Aorta (tissue), 5 donors: ENCODE results near the gene DHCR24. TPM values are rescaled to one million over a fixed set of nuclear protein-coding genes. Genes with fewer than 3 reads are reported as not detected.
"Not testable (repeated sequence)": the region's sequence is repeated elsewhere in the genome, so short reads cannot be mapped to it uniquely, and the experiment has no call there.

Experiments
- ATAC-seq: fragments of 200-7000 bp; cut with Tn5 transposase; one replicate; pipeline ENCODE4 v1.9.1; 2022; ENCODE audit warnings: moderate library complexity; ENCODE audit not compliant: low FRiP score
- DNase-seq, 2 donors: peaks; one replicate each; pipeline ENCODE4 v3.0.0-alpha.2; 2020
- H3K27ac ChIP-seq, 2 donors: one replicate each; pipeline ENCODE4 v1.5.1; 2013; ENCODE audit warnings: low read length in 2 of 2, mild to moderate bottlenecking in 2 of 2, moderate library complexity in 2 of 2, control low read depth in 1 of 2, inconsistent platforms in 1 of 2, low read depth in 1 of 2
- H3K27me3 ChIP-seq, 2 donors: one replicate each; pipeline ENCODE4 v1.6.1; 2013; ENCODE audit warnings: control low read depth in 1 of 2, low read length in 1 of 2, mild to moderate bottlenecking in 1 of 2, moderate library complexity in 1 of 2; ENCODE audit not compliant: insufficient read depth in 2 of 2, control insufficient read depth in 1 of 2
- H3K36me3 ChIP-seq, 2 donors: one replicate each; pipeline ENCODE4 v1.6.1; 2013; ENCODE audit warnings: control low read depth in 1 of 2, low read length in 1 of 2, mild to moderate bottlenecking in 1 of 2; ENCODE audit not compliant: insufficient read depth in 2 of 2, control insufficient read depth in 1 of 2
- H3K4me1 ChIP-seq, 2 donors: one replicate each; pipeline ENCODE4 v1.6.1; 2013; ENCODE audit warnings: low read length in 2 of 2, control low read depth in 1 of 2, mild to moderate bottlenecking in 1 of 2, moderate library complexity in 1 of 2; ENCODE audit not compliant: insufficient read depth in 2 of 2, control insufficient read depth in 1 of 2
- H3K4me3 ChIP-seq, 2 donors: one replicate each; pipeline ENCODE4 v1.5.1; 2013; ENCODE audit warnings: low read length in 2 of 2, control low read depth in 1 of 2, mild to moderate bottlenecking in 1 of 2
- H3K9me3 ChIP-seq: one replicate; pipeline ENCODE4 v1.6.1; 2013; ENCODE audit warnings: mild to moderate bottlenecking, low read length; ENCODE audit not compliant: control insufficient read depth
- WGBS, 2 donors: extraction: QIAGEN DNeasy Blood & Tissue Kit; methylation state at CpG; one replicate each; pipeline ENCODE4 v1.1.7; 2013; 5-methylcytosine and 5-hydroxymethylcytosine counted together
- intact Hi-C, 2 donors: fragments of 100-400 bp; cut with DNase I; formaldehyde crosslinking; loops; one replicate each; pipeline versions ENCODE4 v1.14.2 to v1.15.0; 2022
- polyA plus RNA-seq, 2 donors: library from polyadenylated mRNA; stranded (reverse); fragments of 200-250 nt; gene quantifications; one replicate each; pipeline ENCODE4 v1.2.3, GENCODE V29; 2013
- total RNA-seq, 2 donors: library from RNA; stranded (reverse); fragmentation: NEBNext Ultra II Directional; extraction: Animal tissue kit (Norgen Biotek cat#: 25700); gene quantifications; one replicate each; pipeline ENCODE4 v1.2.1, GENCODE V29; 2021
- donor health status: healthy with polysubstance abuse.
- donor health status: Bipolar disorder and iron deficiency.
- donor health status: DM: no; HTN: no; CAD: no.
- donor health status: DM: no; HTN: no; CAD: no.
- donor health status: DM: yes; HTN: yes; CAD: no.

The DHCR24 gene
- total and polyA plus RNA-seq, 4 donors: 5.1 to 29.6 (median 16.0) TPM

- Histone ChIP-seq H3K4me1 (peaks cover 0 to 2% of the 10 kb centered on the region in 2 donors), H3K27ac (no peak overlapping the region), H3K4me3 (no peak overlapping the region), H3K9me3 (no peaks in the 10 kb centered on the region), H3K27me3 (no peaks in the 10 kb centered on the region), H3K36me3 (no peaks in the 10 kb centered on the region)
- ATAC-seq (no peak), DNase-seq (no peak)
- WGBS, 2 donors: 47 to 50% methylated on average over 3 of the region's 3 CpGs
- intact Hi-C loops: no loop called here
Measured at GRCh38 chr1:54884135-54884586, 2.8 kb downstream of the DHCR24 start.

- Histone ChIP-seq H3K36me3 (no peaks in the 10 kb centered on the region), H3K27ac (no peak overlapping the region), H3K9me3 (no peaks in the 10 kb centered on the region), H3K4me1 (peaks cover 0 to 2% of the 10 kb centered on the region in 2 donors), H3K4me3 (no peak overlapping the region), H3K27me3 (no peaks in the 10 kb centered on the region)
- intact Hi-C loops: no loop called here
- no peak for ATAC-seq
- DNase-seq: no peak
- 88 to 90% methylated on average over 10 of the region's 10 CpGs for WGBS, 2 donors
Measured at GRCh38 chr1:54883349-54884102, 3.5 kb downstream of the DHCR24 start.

- no peak overlapping the region for H3K27ac ChIP-seq
- H3K9me3 ChIP-seq: no peaks in the 10 kb centered on the region
- ATAC-seq (no peak), DNase-seq (no peak)
- H3K4me1 ChIP-seq: peaks cover 0 to 2% of the 10 kb centered on the region in 2 donors
- no peaks in the 10 kb centered on the region for H3K36me3 ChIP-seq
- no peaks in the 10 kb centered on the region for H3K27me3 ChIP-seq
- no peak overlapping the region for H3K4me3 ChIP-seq
- intact Hi-C loops: no loop called here
- 91 to 99% methylated on average over 1 of the region's 1 CpG for WGBS, 2 donors
Measured at GRCh38 chr1:54882519-54882918, 4.5 kb downstream of the DHCR24 start.

DNA sequence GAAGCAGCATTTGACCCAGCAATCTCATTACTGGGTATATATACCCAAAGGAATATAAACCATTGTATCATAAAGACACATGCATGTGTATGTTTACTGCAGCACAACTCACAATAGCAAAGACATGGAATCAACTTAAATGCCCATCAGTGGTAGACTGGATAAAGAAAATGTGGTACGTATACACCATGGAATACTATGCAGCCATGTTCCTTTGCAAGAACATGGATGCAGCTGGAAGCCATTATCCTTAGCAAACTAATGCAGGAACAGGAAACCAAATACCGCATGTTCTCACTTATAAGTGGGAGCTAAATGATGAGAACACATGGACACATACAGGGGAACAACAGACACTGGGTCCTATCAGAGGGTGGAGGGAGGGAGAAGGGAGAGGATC lies 5.4 kb downstream of the DHCR24 start:
- H3K27ac ChIP-seq, intact Hi-C loops, DNase-seq, H3K9me3 ChIP-seq, H3K36me3 ChIP-seq, H3K4me1 ChIP-seq, H3K4me3 ChIP-seq, ATAC-seq, H3K27me3 ChIP-seq: not testable (repeated sequence)
- WGBS, 2 donors: 98% methylated on average over 2 of the region's 2 CpGs

DNA sequence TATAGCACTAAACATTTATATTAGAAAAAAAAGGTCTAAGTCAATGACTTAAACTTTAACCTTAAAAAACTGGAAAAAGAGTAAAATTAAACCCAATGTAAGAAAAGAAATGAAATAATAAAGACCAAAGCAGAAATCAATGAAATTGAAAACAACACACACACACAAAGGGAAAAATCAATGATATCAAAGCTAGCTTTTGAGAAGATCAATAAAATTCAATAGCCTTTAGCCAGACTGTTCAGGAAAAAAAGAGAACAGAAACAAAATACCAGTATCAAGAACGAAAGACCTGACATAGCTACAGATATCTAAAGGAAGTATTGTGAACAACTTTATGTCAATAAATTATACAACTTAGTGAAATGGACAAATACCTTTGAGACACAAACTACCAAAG lies 7.1 kb downstream of the DHCR24 start:
- Histone ChIP-seq H3K27ac (no peak overlapping the region), H3K27me3 (no peaks in the 10 kb centered on the region), H3K9me3 (no peaks in the 10 kb centered on the region), H3K4me1 (no peaks in the 10 kb centered on the region), H3K36me3 (no peaks in the 10 kb centered on the region), H3K4me3 (no peak overlapping the region)
- ATAC-seq: no peak
- intact Hi-C loops: no loop called here
- DNase-seq: no peak
- WGBS, 2 donors: 86 to 91% methylated on average over 1 of the region's 1 CpG

GRCh38 chr1:54876814-54877213 lies 10.2 kb downstream of the DHCR24 start:
- Histone ChIP-seq H3K4me1 (no peaks in the 10 kb centered on the region), H3K27ac (no peak overlapping the region), H3K4me3 (no peak overlapping the region), H3K27me3 (no peaks in the 10 kb centered on the region), H3K9me3 (no peaks in the 10 kb centered on the region), H3K36me3 (peaks cover 0 to 1% of the 10 kb centered on the region in 2 donors)
- intact Hi-C loops: no loop called here
- 96 to 97% methylated on average over 5 of the region's 5 CpGs for WGBS, 2 donors
- DNase-seq (no peak), ATAC-seq (no peak)

DNA sequence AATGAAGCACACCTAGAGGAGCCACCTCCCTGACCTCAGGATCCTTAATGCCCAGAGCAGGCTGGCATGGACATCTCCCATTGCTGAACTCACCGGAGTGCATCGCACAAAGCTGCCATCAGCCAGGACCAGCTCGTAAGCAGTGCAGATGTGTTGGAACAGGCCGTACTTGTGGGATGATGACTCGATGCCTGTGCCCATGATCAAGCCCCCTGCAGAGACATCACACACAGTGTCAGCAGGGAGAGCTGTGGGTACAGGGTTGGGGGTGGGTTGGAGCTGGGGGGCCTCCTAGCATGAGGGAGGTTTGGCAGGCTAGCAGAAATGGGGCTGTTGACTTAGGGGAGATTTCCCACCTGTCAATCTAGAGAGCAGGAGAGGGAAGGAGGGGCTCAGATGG lies 12.0 kb downstream of the DHCR24 start:
- intact Hi-C loops: no loop called here
- ATAC-seq (no peak), DNase-seq (no peak)
- Histone ChIP-seq H3K27ac (no peak overlapping the region), H3K9me3 (no peaks in the 10 kb centered on the region), H3K27me3 (no peaks in the 10 kb centered on the region), H3K4me1 (no peaks in the 10 kb centered on the region), H3K4me3 (no peak overlapping the region), H3K36me3 (peaks cover 0 to 1% of the 10 kb centered on the region in 2 donors)
- 94 to 95% methylated on average over 5 of the region's 5 CpGs for WGBS, 2 donors

- Histone ChIP-seq H3K27me3 (no peaks in the 10 kb centered on the region), H3K27ac (no peak overlapping the region), H3K36me3 (peaks cover 0 to 1% of the 10 kb centered on the region in 2 donors), H3K4me1 (no peaks in the 10 kb centered on the region), H3K4me3 (no peak overlapping the region), H3K9me3 (no peaks in the 10 kb centered on the region)
- DNase-seq (no peak), ATAC-seq (no peak)
- 86 to 89% methylated on average over 3 of the region's 3 CpGs for WGBS, 2 donors
- intact Hi-C loops: no loop called here
Measured at GRCh38 chr1:54874079-54874830, 12.7 kb downstream of the DHCR24 start.

DNA sequence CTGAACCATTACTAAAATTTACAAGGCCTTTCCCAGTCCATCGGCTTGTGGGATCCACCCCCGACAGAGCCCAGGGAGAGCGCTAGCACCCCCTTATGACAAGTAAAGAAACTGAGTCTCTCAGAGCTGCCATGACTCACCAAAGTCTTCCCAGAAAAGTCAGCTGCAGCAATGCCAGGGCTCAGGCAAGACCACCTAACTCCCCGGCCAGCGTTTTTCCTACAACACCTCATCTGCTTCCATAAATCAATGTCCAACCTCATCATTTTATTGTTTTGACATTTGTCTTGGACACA lies 15.0 kb downstream of the DHCR24 start:
- no peak for ATAC-seq
- H3K36me3 ChIP-seq: peaks cover 0 to 1% of the 10 kb centered on the region in 2 donors

More for the DNA sequence above, 15.0 kb downstream of the DHCR24 start:
- H3K4me3 ChIP-seq: no peak overlapping the region
- H3K9me3 ChIP-seq: no peaks in the 10 kb centered on the region
- intact Hi-C loops: no loop called here
- no peak for DNase-seq
- WGBS, 2 donors: 84 to 86% methylated on average over 5 of the region's 5 CpGs
- H3K27ac ChIP-seq: no peak overlapping the region
- H3K27me3 ChIP-seq: no peaks in the 10 kb centered on the region
- no peaks in the 10 kb centered on the region for H3K4me1 ChIP-seq
